ENCODE data around the gene MRPS7.

MRPS7 gene

GRCh38 chr17:75261336-75262111, at the start of gene MRPS7, which contains the start of gene GGA3:
MRPS7 (plus strand) TSS chr17:75261879; CDS start chr17:75261901, 22 bp downstream.
GGA3 (minus strand) TSS chr17:75261606; CDS start chr17:75261587, 19 bp downstream.
- peak; percentile 98 for DNase-seq (ENCODE audit: low read depth, low spot score)

GRCh38 chr17:75218131-75218530, 43.5 kb upstream of the MRPS7 start:
- no peak for DNase-seq (ENCODE audit: low read depth, low spot score)

- DNase-seq (ENCODE audit: low read depth, low spot score) = no peak
Observed at GRCh38 chr17:75219815-75220214, 41.9 kb upstream of the MRPS7 start.

GRCh38 chr17:75225016-75225415, 36.7 kb upstream of the MRPS7 start:
- no peak for DNase-seq (ENCODE audit: low read depth, low spot score)

GRCh38 chr17:75227729-75228128, 34.0 kb upstream of the MRPS7 start:
- DNase-seq (ENCODE audit: low read depth, low spot score) = no peak

GRCh38 chr17:75228305-75228704, 33.4 kb upstream of the MRPS7 start:
- DNase-seq (ENCODE audit: low read depth, low spot score) = no peak

GRCh38 chr17:75228847-75229246, 32.8 kb upstream of the MRPS7 start:
- no peak for DNase-seq (ENCODE audit: low read depth, low spot score)

GRCh38 chr17:75231071-75231470, 30.6 kb upstream of the MRPS7 start:
- no peak for DNase-seq (ENCODE audit: low read depth, low spot score)

- no peak for DNase-seq (ENCODE audit: low read depth, low spot score)
Observed at GRCh38 chr17:75231741-75232464, 29.8 kb upstream of the MRPS7 start.

GRCh38 chr17:75232786-75233185, 28.9 kb upstream of the MRPS7 start:
- no peak for DNase-seq (ENCODE audit: low read depth, low spot score)

GRCh38 chr17:75237100-75238014, 24.3 kb upstream of the MRPS7 start:
- DNase-seq (ENCODE audit: low read depth, low spot score) = no peak

- no peak for DNase-seq (ENCODE audit: low read depth, low spot score)
Observed at GRCh38 chr17:75238020-75238580, 23.6 kb upstream of the MRPS7 start.

GRCh38 chr17:75238684-75239191, 22.9 kb upstream of the MRPS7 start:
- DNase-seq (ENCODE audit: low read depth, low spot score) = peak; percentile 74

GRCh38 chr17:75239214-75239613, 22.5 kb upstream of the MRPS7 start:
- no peak for DNase-seq (ENCODE audit: low read depth, low spot score)

GRCh38 chr17:75239778-75240393, 21.8 kb upstream of the MRPS7 start:
- no peak for DNase-seq (ENCODE audit: low read depth, low spot score)

GRCh38 chr17:75240394-75241142, 21.1 kb upstream of the MRPS7 start:
- DNase-seq (ENCODE audit: low read depth, low spot score) = peak; percentile 61

GRCh38 chr17:75241143-75241430, 20.6 kb upstream of the MRPS7 start:
- no peak for DNase-seq (ENCODE audit: low read depth, low spot score)

- DNase-seq (ENCODE audit: low read depth, low spot score) = no peak
Observed at GRCh38 chr17:75241502-75241901, 20.2 kb upstream of the MRPS7 start.

GRCh38 chr17:75241996-75242460, 19.7 kb upstream of the MRPS7 start:
- no peak for DNase-seq (ENCODE audit: low read depth, low spot score)

GRCh38 chr17:75242461-75243042, 19.1 kb upstream of the MRPS7 start:
- no peak for DNase-seq (ENCODE audit: low read depth, low spot score)
